Ishikawa (cell line): ENCODE measurements around the gene SUV39H2.

Experiments used
- CEBPB ChIP-seq: IDR thresholded peaks from 2 replicates; pipeline ENCODE4 v1.6.1; 2012
- CREB1 ChIP-seq: IDR thresholded peaks from 2 replicates; pipeline ENCODE4 v1.6.1; 2012; ENCODE audit warnings: low read depth
- EP300 ChIP-seq: IDR thresholded peaks from 2 replicates; pipeline ENCODE4 v1.6.1; 2012; ENCODE audit warnings: borderline replicate concordance
- FOXM1 ChIP-seq: IDR thresholded peaks from 2 replicates; pipeline ENCODE4 v1.6.1; 2012; ENCODE audit warnings: low read depth, borderline replicate concordance
- REST ChIP-seq: IDR thresholded peaks from 2 replicates; pipeline ENCODE4 v1.6.1; 2012; ENCODE audit warnings: low read depth, mild to moderate bottlenecking
- TAF1 ChIP-seq: IDR thresholded peaks from 2 replicates; pipeline ENCODE4 v1.6.1; 2012; ENCODE audit warnings: low read depth, mild to moderate bottlenecking
- TCF12 ChIP-seq: IDR thresholded peaks from 2 replicates; pipeline ENCODE4 v1.6.1; 2012; ENCODE audit warnings: low read depth
- ZBTB7A ChIP-seq: IDR thresholded peaks from 2 replicates; pipeline ENCODE4 v1.6.1; 2012; ENCODE audit warnings: low read depth

- TF ChIP-seq CEBPB (no peak), REST (peak; percentile 69), ZBTB7A (no peak), CREB1 (no peak), TCF12 (no peak), FOXM1 (no peak), EP300 (no peak), TAF1 (no peak)
Observed at GRCh38 chr10:14880229-14880628, 1.6 kb downstream of the SUV39H2 start.
